ENCODE measurements around the gene FBLIM1. TPM values are rescaled to one million over a fixed set of nuclear protein-coding genes. Genes with fewer than 3 reads are reported as not detected.

Gene FBLIM1
- total RNA-seq = not detected in 2 replicates

- peaks cover 2% of the 10 kb centered on the region for H3K4me1 Mint-ChIP-seq (ENCODE audit: low read depth)
- no peaks in the 10 kb centered on the region for H3K9me3 Mint-ChIP-seq
- peak within 1 kb of the TSS; percentile 60 for H3K4me3 Mint-ChIP-seq (ENCODE audit: low read depth)
- intact Hi-C loops (cut with micrococcal nuclease) = no loop called here
- no peak within 1 kb of the TSS for H3K27ac Mint-ChIP-seq
- no peak for DNase-seq (ENCODE audit: low spot score)
- peaks cover 47% of the 10 kb centered on the region for H3K27me3 Mint-ChIP-seq (ENCODE audit: low read depth)
- no peaks in the 10 kb centered on the region for H3K36me3 Mint-ChIP-seq (ENCODE audit: low read depth)
Observed at GRCh38 chr1:15758343-15758931, at the start of gene FBLIM1. Gene FBLIM1, plus strand, starts transcription at chr1:15758795. Its CDS starts 6,189 bp downstream, at chr1:15764984.

- no peak overlapping the region for H3K27ac Mint-ChIP-seq
- peaks cover 1% of the 10 kb centered on the region for H3K4me1 Mint-ChIP-seq (ENCODE audit: low read depth)
- no peaks in the 10 kb centered on the region for H3K27me3 Mint-ChIP-seq (ENCODE audit: low read depth)
- DNase-seq (ENCODE audit: low spot score) = no peak
- no peak overlapping the region for H3K4me3 Mint-ChIP-seq (ENCODE audit: low read depth)
- H3K36me3 Mint-ChIP-seq (ENCODE audit: low read depth) = peaks cover 9% of the 10 kb centered on the region
- H3K9me3 Mint-ChIP-seq = no peaks in the 10 kb centered on the region
- intact Hi-C loops (cut with micrococcal nuclease) = no loop called here
Observed at GRCh38 chr1:15709226-15709625, 49.4 kb upstream of the FBLIM1 start.

GRCh38 chr1:15712168-15712567 is 46.4 kb upstream of the FBLIM1 start:
- Mint-ChIP-seq H3K27me3 (ENCODE audit: low read depth) (no peaks in the 10 kb centered on the region), H3K4me3 (ENCODE audit: low read depth) (no peak overlapping the region), H3K36me3 (ENCODE audit: low read depth) (peaks cover 7% of the 10 kb centered on the region), H3K27ac (no peak overlapping the region), H3K4me1 (ENCODE audit: low read depth) (peaks cover 1% of the 10 kb centered on the region), H3K9me3 (no peaks in the 10 kb centered on the region)
- intact Hi-C loops (cut with micrococcal nuclease) = no loop called here
- DNase-seq (ENCODE audit: low spot score) = no peak

GRCh38 chr1:15714406-15715136 is 44.0 kb upstream of the FBLIM1 start:
- intact Hi-C loops (cut with micrococcal nuclease) = no loop called here
- H3K9me3 Mint-ChIP-seq = no peaks in the 10 kb centered on the region
- peak overlapping the region; percentile 17 for H3K27ac Mint-ChIP-seq
- peaks cover 20% of the 10 kb centered on the region for H3K36me3 Mint-ChIP-seq (ENCODE audit: low read depth)
- H3K4me1 Mint-ChIP-seq (ENCODE audit: low read depth) = peaks cover 1% of the 10 kb centered on the region
- DNase-seq (ENCODE audit: low spot score) = no peak
- H3K4me3 Mint-ChIP-seq (ENCODE audit: low read depth) = no peak overlapping the region
- no peaks in the 10 kb centered on the region for H3K27me3 Mint-ChIP-seq (ENCODE audit: low read depth)

GRCh38 chr1:15717418-15718125 is 41.0 kb upstream of the FBLIM1 start:
- H3K9me3 Mint-ChIP-seq = no peaks in the 10 kb centered on the region
- no peak for DNase-seq (ENCODE audit: low spot score)
- H3K36me3 Mint-ChIP-seq (ENCODE audit: low read depth) = peaks cover 28% of the 10 kb centered on the region
- intact Hi-C loops (cut with micrococcal nuclease) = no loop called here
- no peak overlapping the region for H3K4me3 Mint-ChIP-seq (ENCODE audit: low read depth)
- H3K4me1 Mint-ChIP-seq (ENCODE audit: low read depth) = no peaks in the 10 kb centered on the region
- no peak overlapping the region for H3K27ac Mint-ChIP-seq
- H3K27me3 Mint-ChIP-seq (ENCODE audit: low read depth) = no peaks in the 10 kb centered on the region

GRCh38 chr1:15718199-15718601 is 40.4 kb upstream of the FBLIM1 start:
- intact Hi-C loops (cut with micrococcal nuclease) = no loop called here
- H3K4me1 Mint-ChIP-seq (ENCODE audit: low read depth) = no peaks in the 10 kb centered on the region
- no peak overlapping the region for H3K4me3 Mint-ChIP-seq (ENCODE audit: low read depth)
- no peaks in the 10 kb centered on the region for H3K27me3 Mint-ChIP-seq (ENCODE audit: low read depth)
- H3K27ac Mint-ChIP-seq = no peak overlapping the region
- H3K9me3 Mint-ChIP-seq = no peaks in the 10 kb centered on the region
- no peak for DNase-seq (ENCODE audit: low spot score)
- peaks cover 33% of the 10 kb centered on the region for H3K36me3 Mint-ChIP-seq (ENCODE audit: low read depth)

- Mint-ChIP-seq H3K9me3 (no peaks in the 10 kb centered on the region), H3K27ac (no peak overlapping the region), H3K4me3 (ENCODE audit: low read depth) (no peak overlapping the region), H3K4me1 (ENCODE audit: low read depth) (no peaks in the 10 kb centered on the region), H3K27me3 (ENCODE audit: low read depth) (no peaks in the 10 kb centered on the region), H3K36me3 (ENCODE audit: low read depth) (peaks cover 33% of the 10 kb centered on the region)
- intact Hi-C loops (cut with micrococcal nuclease) = no loop called here
- DNase-seq (ENCODE audit: low spot score) = no peak
Observed at GRCh38 chr1:15719381-15720120, 39.0 kb upstream of the FBLIM1 start.

- no peak for DNase-seq (ENCODE audit: low spot score)
- Mint-ChIP-seq H3K4me1 (ENCODE audit: low read depth) (no peaks in the 10 kb centered on the region), H3K27me3 (ENCODE audit: low read depth) (no peaks in the 10 kb centered on the region), H3K4me3 (ENCODE audit: low read depth) (no peak overlapping the region), H3K9me3 (no peaks in the 10 kb centered on the region), H3K36me3 (ENCODE audit: low read depth) (peaks cover 34% of the 10 kb centered on the region), H3K27ac (no peak overlapping the region)
- intact Hi-C loops (cut with micrococcal nuclease) = no loop called here
Observed at GRCh38 chr1:15720861-15721260, 37.7 kb upstream of the FBLIM1 start.

- H3K4me3 Mint-ChIP-seq (ENCODE audit: low read depth) = no peak overlapping the region
- no peak overlapping the region for H3K27ac Mint-ChIP-seq
- intact Hi-C loops (cut with micrococcal nuclease) = no loop called here
- no peaks in the 10 kb centered on the region for H3K27me3 Mint-ChIP-seq (ENCODE audit: low read depth)
- H3K36me3 Mint-ChIP-seq (ENCODE audit: low read depth) = peaks cover 37% of the 10 kb centered on the region
- no peaks in the 10 kb centered on the region for H3K9me3 Mint-ChIP-seq
- DNase-seq (ENCODE audit: low spot score) = no peak
- H3K4me1 Mint-ChIP-seq (ENCODE audit: low read depth) = no peaks in the 10 kb centered on the region
Observed at GRCh38 chr1:15722411-15722810, 36.2 kb upstream of the FBLIM1 start.

- H3K4me1 Mint-ChIP-seq (ENCODE audit: low read depth) = no peaks in the 10 kb centered on the region
- no peak overlapping the region for H3K4me3 Mint-ChIP-seq (ENCODE audit: low read depth)
- H3K36me3 Mint-ChIP-seq (ENCODE audit: low read depth) = peaks cover 42% of the 10 kb centered on the region
- no peak for DNase-seq (ENCODE audit: low spot score)
- H3K9me3 Mint-ChIP-seq = no peaks in the 10 kb centered on the region
- intact Hi-C loops (cut with micrococcal nuclease) = no loop called here
- H3K27ac Mint-ChIP-seq = no peak overlapping the region
- H3K27me3 Mint-ChIP-seq (ENCODE audit: low read depth) = no peaks in the 10 kb centered on the region
Observed at GRCh38 chr1:15722836-15723532, 35.6 kb upstream of the FBLIM1 start.

GRCh38 chr1:15723631-15724246 is 34.9 kb upstream of the FBLIM1 start:
- intact Hi-C loops (cut with micrococcal nuclease) = no loop called here
- no peak for DNase-seq (ENCODE audit: low spot score)
- Mint-ChIP-seq H3K4me1 (ENCODE audit: low read depth) (no peaks in the 10 kb centered on the region), H3K4me3 (ENCODE audit: low read depth) (no peak overlapping the region), H3K27me3 (ENCODE audit: low read depth) (no peaks in the 10 kb centered on the region), H3K27ac (no peak overlapping the region), H3K36me3 (ENCODE audit: low read depth) (peaks cover 38% of the 10 kb centered on the region), H3K9me3 (no peaks in the 10 kb centered on the region)

All from activated T-helper 2 cell treated with anti-CD3 and anti-CD28 coated beads, Interferon-gamma antibody, Interleukin-2, Interleukin-4, amounts not matched to agents 10 μg/mL and 5 μg/mL and 100 μg/mL, durations not matched to agents 14 hours and 24 hours and 36 hours (primary cell).